Ishikawa (cell line): Measurements from ENCODE around the gene BRAT1.

ENCODE experiments used
- CEBPB ChIP-seq: IDR thresholded peaks from 2 replicates; pipeline ENCODE4 v1.6.1; 2012
- CREB1 ChIP-seq: IDR thresholded peaks from 2 replicates; pipeline ENCODE4 v1.6.1; 2012; ENCODE audit warnings: low read depth
- EGR1 ChIP-seq: IDR thresholded peaks from 2 replicates; pipeline ENCODE4 v1.6.1; 2012
- EP300 ChIP-seq: IDR thresholded peaks from 2 replicates; pipeline ENCODE4 v1.6.1; 2012; ENCODE audit warnings: borderline replicate concordance
- FOXM1 ChIP-seq: IDR thresholded peaks from 2 replicates; pipeline ENCODE4 v1.6.1; 2012; ENCODE audit warnings: low read depth, borderline replicate concordance
- MAX ChIP-seq: IDR thresholded peaks from 2 replicates; pipeline ENCODE4 v1.6.1; 2012
- NFIC ChIP-seq: IDR thresholded peaks from 2 replicates; pipeline ENCODE4 v1.6.1; 2012
- RAD21 ChIP-seq: IDR thresholded peaks from 2 replicates; pipeline ENCODE4 v1.6.1; 2012; ENCODE audit warnings: low read depth
- REST ChIP-seq: IDR thresholded peaks from 2 replicates; pipeline ENCODE4 v1.6.1; 2012; ENCODE audit warnings: low read depth, mild to moderate bottlenecking
- TAF1 ChIP-seq: IDR thresholded peaks from 2 replicates; pipeline ENCODE4 v1.6.1; 2012; ENCODE audit warnings: low read depth, mild to moderate bottlenecking
- TCF12 ChIP-seq: IDR thresholded peaks from 2 replicates; pipeline ENCODE4 v1.6.1; 2012; ENCODE audit warnings: low read depth
- TEAD4 ChIP-seq: IDR thresholded peaks from 2 replicates; pipeline ENCODE4 v1.6.1; 2012
- USF1 ChIP-seq: IDR thresholded peaks from 2 replicates; pipeline ENCODE4 v1.6.1; 2012
- YY1 ChIP-seq: IDR thresholded peaks from 2 replicates; pipeline ENCODE4 v1.6.1; 2012; ENCODE audit warnings: low read depth
- ZBTB7A ChIP-seq: IDR thresholded peaks from 2 replicates; pipeline ENCODE4 v1.6.1; 2012; ENCODE audit warnings: low read depth

The BRAT1 gene

GRCh38 chr7:2488681-2489080 lies 66.6 kb downstream of the BRAT1 start:
- TF ChIP-seq MAX (no peak), FOXM1 (no peak), ZBTB7A (no peak), CREB1 (no peak)

- TF ChIP-seq ZBTB7A (no peak), USF1 (no peak), CEBPB (no peak), CREB1 (no peak), FOXM1 (no peak), TCF12 (no peak), EP300 (no peak), RAD21 (no peak), NFIC (no peak), YY1 (no peak), TEAD4 (no peak), EGR1 (no peak), REST (no peak), TAF1 (no peak), MAX (no peak)
Measured at GRCh38 chr7:2488272-2488645, 67.1 kb downstream of the BRAT1 start.
